ENCODE results near the gene LRRC2.

LRRC2 gene, protein sequence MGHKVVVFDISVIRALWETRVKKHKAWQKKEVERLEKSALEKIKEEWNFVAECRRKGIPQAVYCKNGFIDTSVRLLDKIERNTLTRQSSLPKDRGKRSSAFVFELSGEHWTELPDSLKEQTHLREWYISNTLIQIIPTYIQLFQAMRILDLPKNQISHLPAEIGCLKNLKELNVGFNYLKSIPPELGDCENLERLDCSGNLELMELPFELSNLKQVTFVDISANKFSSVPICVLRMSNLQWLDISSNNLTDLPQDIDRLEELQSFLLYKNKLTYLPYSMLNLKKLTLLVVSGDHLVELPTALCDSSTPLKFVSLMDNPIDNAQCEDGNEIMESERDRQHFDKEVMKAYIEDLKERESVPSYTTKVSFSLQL

DNA sequence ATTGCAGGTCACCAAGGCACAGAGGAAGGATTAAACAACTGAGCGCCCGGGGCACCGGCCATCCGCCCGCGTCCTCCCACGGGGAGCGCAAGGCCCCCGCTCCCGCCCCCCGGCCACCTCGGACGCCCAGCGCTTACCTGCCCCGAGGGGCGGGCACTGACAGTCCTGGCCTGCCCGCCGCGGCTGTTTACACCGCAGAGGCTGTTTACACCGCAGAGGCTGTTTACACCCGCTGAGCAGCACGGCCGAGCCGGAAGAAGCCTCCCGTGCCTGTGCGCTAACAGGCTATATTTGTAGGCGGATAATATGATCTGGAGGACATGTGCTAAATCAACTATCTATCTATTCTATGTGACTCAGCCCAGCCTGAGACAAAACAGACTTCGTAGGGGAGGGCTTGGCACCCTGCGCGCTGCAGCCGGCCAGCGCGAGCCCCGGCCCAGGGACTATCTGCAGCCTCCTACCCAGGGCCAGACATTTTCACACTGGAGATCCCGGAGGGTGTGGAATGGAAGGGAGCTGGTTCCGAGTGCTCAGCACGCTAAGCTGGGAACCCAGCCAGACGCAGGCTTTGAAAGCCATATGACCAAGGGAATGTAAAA lies at the start of gene LRRC2:
Gene LRRC2 (minus strand): TSS at position 263 of the 602 bp plus-strand sequence. CDS start 14,711 bp downstream, outside the sequence.
- peaks cover 32% of the 10 kb centered on the region for H3K4me1 ChIP-seq (ENCODE audit: control insufficient read depth, insufficient read depth, low read length)
- peaks cover 7% of the 10 kb centered on the region for H3K9me3 ChIP-seq (ENCODE audit: control insufficient read depth, insufficient read depth, low read depth, low read length)
- peak within 1 kb of the TSS; percentile 80 for H3K9ac ChIP-seq (ENCODE audit: low read length)
- H3K4me3 ChIP-seq (ENCODE audit: low read depth, low read length) = peak within 1 kb of the TSS; percentile 56
- peak within 1 kb of the TSS; percentile 35; the same call in 1 of the 2 replicates for H3K27ac ChIP-seq (ENCODE audit: low read depth, low read length)
- H3K27me3 ChIP-seq (ENCODE audit: control insufficient read depth, insufficient read depth, low read length) = no peaks in the 10 kb centered on the region
- no peaks in the 10 kb centered on the region for H3K36me3 ChIP-seq (ENCODE audit: control insufficient read depth, insufficient read depth, low read length)

- H3K4me3 ChIP-seq (ENCODE audit: low read depth, low read length) = no peak overlapping the region
- H3K27ac ChIP-seq (ENCODE audit: low read depth, low read length) = no peak overlapping the region
- H3K27me3 ChIP-seq (ENCODE audit: control insufficient read depth, insufficient read depth, low read length) = no peaks in the 10 kb centered on the region
- peaks cover 14% of the 10 kb centered on the region for H3K4me1 ChIP-seq (ENCODE audit: control insufficient read depth, insufficient read depth, low read length)
- no peaks in the 10 kb centered on the region for H3K9me3 ChIP-seq (ENCODE audit: control insufficient read depth, insufficient read depth, low read depth, low read length)
- no peak overlapping the region for H3K9ac ChIP-seq (ENCODE audit: low read length)
- no peaks in the 10 kb centered on the region for H3K36me3 ChIP-seq (ENCODE audit: control insufficient read depth, insufficient read depth, low read length)
Measured at GRCh38 chr3:46615050-46615775, 49.1 kb upstream of the LRRC2 start.

GRCh38 chr3:46614431-46614830 lies 48.3 kb upstream of the LRRC2 start:
- Histone ChIP-seq H3K4me3 (ENCODE audit: low read depth, low read length) (no peak overlapping the region), H3K36me3 (ENCODE audit: control insufficient read depth, insufficient read depth, low read length) (no peaks in the 10 kb centered on the region), H3K27ac (ENCODE audit: low read depth, low read length) (no peak overlapping the region), H3K27me3 (ENCODE audit: control insufficient read depth, insufficient read depth, low read length) (no peaks in the 10 kb centered on the region), H3K4me1 (ENCODE audit: control insufficient read depth, insufficient read depth, low read length) (peaks cover 15% of the 10 kb centered on the region), H3K9me3 (ENCODE audit: control insufficient read depth, insufficient read depth, low read depth, low read length) (no peaks in the 10 kb centered on the region), H3K9ac (ENCODE audit: low read length) (no peak overlapping the region)

DNA sequence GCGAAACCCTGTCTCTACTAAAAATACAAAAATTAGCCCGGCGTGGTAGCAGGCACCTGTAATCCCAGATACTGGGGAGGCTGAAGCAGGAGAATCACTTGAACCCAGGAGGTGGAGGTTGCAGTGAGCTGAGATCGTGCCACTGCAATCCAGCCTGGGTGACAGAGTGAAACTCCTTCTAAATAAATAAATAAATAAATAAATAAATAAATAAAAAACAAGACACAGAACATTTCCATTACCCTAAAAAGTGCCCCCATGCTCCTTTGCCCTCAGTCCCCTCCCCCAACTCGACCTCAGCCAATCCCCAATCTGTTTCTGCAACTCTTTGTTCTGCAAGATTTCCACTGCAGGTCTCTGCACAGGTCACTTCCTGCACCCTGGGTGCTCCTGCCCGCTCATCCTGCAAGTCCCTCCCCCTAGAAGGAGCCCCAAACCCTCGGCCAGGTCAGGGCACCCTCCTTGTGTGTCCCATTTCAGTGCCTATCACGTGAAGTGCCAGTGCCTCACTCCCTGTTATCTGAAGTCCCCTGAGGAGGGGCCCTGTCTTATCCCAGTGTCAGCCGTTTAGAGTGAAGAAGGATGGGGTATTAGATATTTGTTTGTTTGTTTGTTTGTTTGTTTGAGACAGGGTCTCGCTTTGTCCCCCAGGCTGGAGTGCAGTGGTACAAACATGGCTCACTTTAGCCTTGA lies 47.4 kb upstream of the LRRC2 start:
- H3K27ac ChIP-seq (ENCODE audit: low read depth, low read length) = no peak overlapping the region
- H3K4me3 ChIP-seq (ENCODE audit: low read depth, low read length) = no peak overlapping the region
- H3K9ac ChIP-seq (ENCODE audit: low read length) = no peak overlapping the region
- H3K4me1 ChIP-seq (ENCODE audit: control insufficient read depth, insufficient read depth, low read length) = peaks cover 22% of the 10 kb centered on the region
- no peaks in the 10 kb centered on the region for H3K27me3 ChIP-seq (ENCODE audit: control insufficient read depth, insufficient read depth, low read length)
- no peaks in the 10 kb centered on the region for H3K36me3 ChIP-seq (ENCODE audit: control insufficient read depth, insufficient read depth, low read length)
- no peaks in the 10 kb centered on the region for H3K9me3 ChIP-seq (ENCODE audit: control insufficient read depth, insufficient read depth, low read depth, low read length)

DNA sequence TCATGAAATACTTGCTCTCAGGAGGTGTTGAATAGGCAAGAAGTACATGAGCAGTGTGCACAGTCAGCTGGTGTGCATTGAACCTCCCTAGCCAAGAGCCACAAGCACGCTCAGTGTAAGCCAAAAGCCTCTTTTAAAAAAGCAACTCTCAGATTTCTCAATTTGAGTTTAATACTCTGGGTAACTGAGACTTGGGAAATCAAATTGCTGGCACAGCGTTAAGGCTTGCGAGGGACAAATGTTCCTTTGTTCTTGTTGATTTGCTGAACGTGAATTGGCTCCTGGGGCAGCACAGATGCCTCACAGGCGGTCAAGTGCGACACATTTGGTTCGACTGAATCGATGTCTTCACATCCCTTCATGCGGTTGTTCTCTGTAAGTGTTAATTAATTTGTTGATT lies 46.2 kb upstream of the LRRC2 start, which contains the start of gene FAM240A:
Gene FAM240A (plus strand): TSS at position 202 of the 400 bp plus-strand sequence. CDS start 159 bp downstream, at position 361.
- H3K36me3 ChIP-seq (ENCODE audit: control insufficient read depth, insufficient read depth, low read length) = no peaks in the 10 kb centered on the region
- peaks cover 31% of the 10 kb centered on the region for H3K4me1 ChIP-seq (ENCODE audit: control insufficient read depth, insufficient read depth, low read length)
- no peaks in the 10 kb centered on the region for H3K9me3 ChIP-seq (ENCODE audit: control insufficient read depth, insufficient read depth, low read depth, low read length)
- H3K27me3 ChIP-seq (ENCODE audit: control insufficient read depth, insufficient read depth, low read length) = no peaks in the 10 kb centered on the region
- no peak within 1 kb of the TSS for H3K9ac ChIP-seq (ENCODE audit: low read length)
- no peak within 1 kb of the TSS for H3K4me3 ChIP-seq (ENCODE audit: low read depth, low read length)
- H3K27ac ChIP-seq (ENCODE audit: low read depth, low read length) = no peak within 1 kb of the TSS

DNA sequence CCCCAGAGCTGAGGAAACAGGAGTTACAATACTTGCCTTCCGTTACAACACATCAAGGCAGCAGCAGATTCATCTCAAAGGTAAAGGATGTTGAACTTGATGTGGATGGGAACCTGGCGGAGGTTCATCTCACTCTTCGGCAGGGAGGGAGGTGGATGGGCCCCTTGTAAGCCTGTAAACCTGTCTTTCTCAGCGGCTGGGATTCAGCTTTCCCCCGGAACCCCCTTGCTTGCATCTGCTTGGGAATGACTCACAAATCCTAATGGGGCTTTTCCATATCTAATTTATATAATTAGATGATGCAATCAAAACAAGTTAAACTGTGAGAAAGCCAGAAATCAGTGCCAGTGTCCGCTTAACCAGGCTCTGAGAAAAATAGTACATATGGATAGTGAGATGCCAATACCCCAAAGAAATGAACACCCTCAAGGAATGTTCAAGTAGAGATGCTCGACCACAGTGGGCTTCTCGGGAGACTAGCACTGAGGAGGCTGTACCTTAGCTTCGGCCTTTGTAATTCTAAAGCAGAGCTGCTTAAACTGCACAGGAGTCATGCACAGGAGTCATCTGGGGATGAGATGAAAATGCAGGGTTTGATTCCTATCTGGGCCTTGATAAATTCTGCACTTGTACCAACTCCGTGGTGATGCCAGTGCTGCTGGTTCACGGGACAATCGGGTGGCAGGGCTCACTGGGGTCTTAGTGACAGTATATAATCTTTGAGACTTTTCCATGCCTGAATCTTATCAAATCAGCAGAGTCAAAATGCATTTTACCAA lies 44.0 kb upstream of the LRRC2 start:
- Histone ChIP-seq H3K27me3 (ENCODE audit: control insufficient read depth, insufficient read depth, low read length) (no peaks in the 10 kb centered on the region), H3K4me1 (ENCODE audit: control insufficient read depth, insufficient read depth, low read length) (peaks cover 31% of the 10 kb centered on the region), H3K9me3 (ENCODE audit: control insufficient read depth, insufficient read depth, low read depth, low read length) (no peaks in the 10 kb centered on the region), H3K4me3 (ENCODE audit: low read depth, low read length) (no peak overlapping the region), H3K9ac (ENCODE audit: low read length) (no peak overlapping the region), H3K36me3 (ENCODE audit: control insufficient read depth, insufficient read depth, low read length) (no peaks in the 10 kb centered on the region), H3K27ac (ENCODE audit: low read depth, low read length) (no peak overlapping the region)

DNA sequence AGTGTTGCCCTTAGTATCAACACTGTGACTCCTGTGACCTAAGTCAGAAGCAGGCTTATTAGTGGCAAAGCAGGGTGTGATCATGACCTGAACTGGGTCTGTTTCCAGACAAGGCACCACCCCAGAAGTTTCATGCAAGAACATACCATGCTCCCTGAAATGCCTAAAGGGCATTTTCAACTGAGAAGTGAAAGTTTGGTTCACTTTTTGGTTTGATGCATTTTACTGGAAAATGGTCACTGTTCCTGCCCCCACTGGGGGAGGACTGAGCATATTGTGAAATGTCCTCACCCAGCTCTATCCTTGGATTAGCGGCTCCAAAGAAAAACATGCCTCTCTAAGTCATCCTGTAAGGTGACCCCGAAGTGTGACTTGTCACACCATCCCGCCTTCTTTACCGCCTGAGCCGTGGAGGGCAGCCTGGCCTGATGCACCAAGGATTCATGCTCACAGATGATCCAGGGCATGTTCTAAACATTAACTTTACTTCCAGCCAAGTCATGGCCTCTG lies 43.2 kb upstream of the LRRC2 start:
- Histone ChIP-seq H3K27me3 (ENCODE audit: control insufficient read depth, insufficient read depth, low read length) (no peaks in the 10 kb centered on the region), H3K4me1 (ENCODE audit: control insufficient read depth, insufficient read depth, low read length) (peaks cover 40% of the 10 kb centered on the region), H3K27ac (ENCODE audit: low read depth, low read length) (no peak overlapping the region), H3K9me3 (ENCODE audit: control insufficient read depth, insufficient read depth, low read depth, low read length) (no peaks in the 10 kb centered on the region), H3K36me3 (ENCODE audit: control insufficient read depth, insufficient read depth, low read length) (no peaks in the 10 kb centered on the region), H3K4me3 (ENCODE audit: low read depth, low read length) (no peak overlapping the region), H3K9ac (ENCODE audit: low read length) (no peak overlapping the region)

DNA sequence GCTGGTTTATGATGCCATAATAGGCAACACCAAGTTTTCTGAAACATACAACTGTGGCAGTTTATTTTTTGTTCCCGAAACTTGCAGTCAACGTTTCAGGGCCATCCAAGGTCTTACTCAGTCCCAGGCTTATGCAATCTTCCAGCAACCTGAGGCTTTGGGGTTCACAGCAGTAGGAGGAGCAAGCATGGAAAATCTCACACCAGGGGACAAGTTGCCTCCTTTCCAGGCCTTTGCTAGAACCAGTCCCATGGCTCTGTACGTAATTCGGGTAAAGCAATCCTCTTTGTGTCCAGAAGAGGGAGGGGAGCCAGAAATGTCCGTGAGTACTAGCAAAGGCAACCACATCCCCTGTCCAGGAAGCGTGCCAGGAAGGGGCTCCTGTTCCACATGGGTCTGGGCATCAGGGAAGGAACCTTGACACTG lies 41.5 kb upstream of the LRRC2 start:
- H3K27ac ChIP-seq (ENCODE audit: low read depth, low read length) = no peak overlapping the region
- no peak overlapping the region for H3K4me3 ChIP-seq (ENCODE audit: low read depth, low read length)
- peaks cover 49% of the 10 kb centered on the region for H3K4me1 ChIP-seq (ENCODE audit: control insufficient read depth, insufficient read depth, low read length)
- H3K27me3 ChIP-seq (ENCODE audit: control insufficient read depth, insufficient read depth, low read length) = no peaks in the 10 kb centered on the region
- no peaks in the 10 kb centered on the region for H3K9me3 ChIP-seq (ENCODE audit: control insufficient read depth, insufficient read depth, low read depth, low read length)
- H3K36me3 ChIP-seq (ENCODE audit: control insufficient read depth, insufficient read depth, low read length) = no peaks in the 10 kb centered on the region
- no peak overlapping the region for H3K9ac ChIP-seq (ENCODE audit: low read length)

- H3K36me3 ChIP-seq (ENCODE audit: control insufficient read depth, insufficient read depth, low read length) = no peaks in the 10 kb centered on the region
- peaks cover 48% of the 10 kb centered on the region for H3K4me1 ChIP-seq (ENCODE audit: control insufficient read depth, insufficient read depth, low read length)
- no peak overlapping the region for H3K4me3 ChIP-seq (ENCODE audit: low read depth, low read length)
- H3K27ac ChIP-seq (ENCODE audit: low read depth, low read length) = no peak overlapping the region
- no peak overlapping the region for H3K9ac ChIP-seq (ENCODE audit: low read length)
- no peaks in the 10 kb centered on the region for H3K9me3 ChIP-seq (ENCODE audit: control insufficient read depth, insufficient read depth, low read depth, low read length)
- no peaks in the 10 kb centered on the region for H3K27me3 ChIP-seq (ENCODE audit: control insufficient read depth, insufficient read depth, low read length)
Measured at GRCh38 chr3:46604127-46604526, 38.0 kb upstream of the LRRC2 start.

DNA sequence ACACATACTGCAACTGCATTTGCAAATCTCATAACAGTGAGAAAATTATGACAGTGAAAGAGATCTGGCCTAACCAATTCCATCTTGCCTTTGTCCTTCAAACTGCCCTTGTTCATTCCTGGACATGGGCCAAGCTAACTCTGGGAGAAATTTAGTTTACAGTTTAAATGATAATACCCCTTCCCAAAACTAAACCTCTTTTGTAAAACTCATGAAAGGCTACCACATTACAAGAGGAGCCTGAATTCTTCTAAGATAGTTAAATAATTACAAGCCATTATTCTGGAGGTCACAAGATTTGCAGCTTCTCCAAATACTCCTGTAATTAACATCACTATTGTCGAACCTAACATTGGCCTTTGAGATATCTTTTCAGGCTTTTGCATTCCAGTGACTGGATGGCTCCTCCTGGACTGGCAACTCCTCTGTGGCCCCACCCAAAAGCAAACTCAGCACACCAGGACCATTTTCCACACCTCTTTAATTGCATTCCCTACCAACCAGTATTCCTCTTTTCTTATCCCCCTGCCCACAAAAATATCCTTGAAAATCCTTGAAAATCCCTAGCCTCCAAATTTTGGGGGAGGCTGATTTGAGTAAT lies 37.4 kb upstream of the LRRC2 start:
- H3K9me3 ChIP-seq (ENCODE audit: control insufficient read depth, insufficient read depth, low read depth, low read length) = no peaks in the 10 kb centered on the region
- H3K36me3 ChIP-seq (ENCODE audit: control insufficient read depth, insufficient read depth, low read length) = no peaks in the 10 kb centered on the region
- no peaks in the 10 kb centered on the region for H3K27me3 ChIP-seq (ENCODE audit: control insufficient read depth, insufficient read depth, low read length)
- no peak overlapping the region for H3K4me3 ChIP-seq (ENCODE audit: low read depth, low read length)
- no peak overlapping the region for H3K9ac ChIP-seq (ENCODE audit: low read length)
- H3K4me1 ChIP-seq (ENCODE audit: control insufficient read depth, insufficient read depth, low read length) = peaks cover 50% of the 10 kb centered on the region
- no peak overlapping the region for H3K27ac ChIP-seq (ENCODE audit: low read depth, low read length)
